Hepatocyte (in vitro differentiated cells): ENCODE data around the gene DAB1. TPM values are rescaled to one million over a fixed set of nuclear protein-coding genes. Genes with fewer than 3 reads are reported as not detected.
A peak's percentile ranks its signal among the peaks of the same experiment; 100 is the strongest.

Experiments
- DNase-seq: peaks from one replicate; pipeline ENCODE4 v3.0.0-alpha.2; 2016; ENCODE audit warnings: low spot score
- H2AFZ ChIP-seq: fragments of 200-600 bp; sonication (generic); 2 replicates; pipeline ENCODE4 v1.6.0; 2016; ENCODE audit warnings: antibody characterized with exemption, mild to moderate bottlenecking
- H3K27ac ChIP-seq: fragments of 200-600 bp; sonication (generic); 2 replicates; pipeline ENCODE4 v1.5.1; 2016; ENCODE audit warnings: mild to moderate bottlenecking
- H3K27me3 ChIP-seq: fragments of 200-600 bp; sonication (generic); 2 replicates; pipeline ENCODE4 v1.6.1; 2016
- H3K36me3 ChIP-seq: fragments of 200-600 bp; sonication (generic); replicated peaks from 2 replicates; pipeline ENCODE4 v1.5.1; 2016; ENCODE audit warnings: low read depth; ENCODE audit not compliant: insufficient read depth
- H3K4me1 ChIP-seq: fragments of 200-600 bp; sonication (generic); 2 replicates; pipeline ENCODE4 v1.5.1; 2016; ENCODE audit warnings: mild to moderate bottlenecking, moderate library complexity; ENCODE audit not compliant: insufficient read depth
- H3K4me2 ChIP-seq: fragments of 200-600 bp; sonication (generic); 2 replicates; pipeline ENCODE4 v1.6.0; 2016
- H3K4me3 ChIP-seq: fragments of 200-600 bp; sonication (generic); 2 replicates; pipeline ENCODE4 v1.5.1; 2016; ENCODE audit warnings: mild to moderate bottlenecking
- H3K79me2 ChIP-seq: fragments of 200-600 bp; sonication (generic); 2 replicates; pipeline ENCODE4 v1.6.0; 2017; ENCODE audit warnings: mild to moderate bottlenecking
- H3K9me2 ChIP-seq: fragments of 200-600 bp; sonication (generic); replicated peaks from 2 replicates; pipeline ENCODE4 v1.6.0; 2017; ENCODE audit warnings: mild to moderate bottlenecking; ENCODE audit not compliant: insufficient read depth
- H3K9me3 ChIP-seq: fragments of 200-600 bp; sonication (generic); 2 replicates; pipeline ENCODE4 v1.5.1; 2016; ENCODE audit warnings: low read depth, mild to moderate bottlenecking
- H4K20me1 ChIP-seq: fragments of 200-600 bp; sonication (generic); 2 replicates; pipeline ENCODE4 v1.6.0; 2016; ENCODE audit warnings: mild to moderate bottlenecking; ENCODE audit not compliant: insufficient read depth, poor library complexity, severe bottlenecking
- EZH2 ChIP-seq: fragments of 200-600 bp; sonication (generic); IDR thresholded peaks from 2 replicates; pipeline ENCODE4 v1.6.1; 2016; ENCODE audit warnings: antibody characterized with exemption, mild to moderate bottlenecking, borderline replicate concordance
- EZH2phosphoT487 ChIP-seq: fragments of 200-600 bp; sonication (generic); IDR thresholded peaks from one replicate; pipeline ENCODE4 v1.6.1; 2018; ENCODE audit warnings: antibody characterized with exemption, mild to moderate bottlenecking, low read depth, moderate library complexity; ENCODE audit not compliant: unreplicated experiment, severe bottlenecking
- WGBS: methylation state at CpG from one replicate; pipeline ENCODE4 v1.1.6; 2016; ENCODE audit warnings: low lambda C conversion rate; ENCODE audit errors: missing lambda C conversion rate; 5-methylcytosine and 5-hydroxymethylcytosine counted together
- polyA plus RNA-seq: library from polyadenylated mRNA; unstranded; fragments of >200 nt; fragmentation: Nextera tagmentation; extraction: Ambion mirVana; gene quantifications from 2 replicates; pipeline ENCODE4 v1.2.1, GENCODE V29; 2016
- total RNA-seq: library from RNA; depleted of rRNA; stranded (reverse); fragments of >200 nt; gene quantifications from 2 replicates; pipeline ENCODE4 v1.2.3, GENCODE V29; 2014
- TF ChIP-seq, protein P1 (sequence below): fragments of 200-600 bp; sonication (generic); IDR thresholded peaks from 2 replicates; pipeline ENCODE4 v1.5.1; 2016; ENCODE audit warnings: antibody characterized with exemption, mild to moderate bottlenecking; ENCODE audit not compliant: poor library complexity

The DAB1 gene
- total and polyA plus RNA-seq, 2 experiments from 2014 or later: 19.5 to 37.6 TPM

DNA sequence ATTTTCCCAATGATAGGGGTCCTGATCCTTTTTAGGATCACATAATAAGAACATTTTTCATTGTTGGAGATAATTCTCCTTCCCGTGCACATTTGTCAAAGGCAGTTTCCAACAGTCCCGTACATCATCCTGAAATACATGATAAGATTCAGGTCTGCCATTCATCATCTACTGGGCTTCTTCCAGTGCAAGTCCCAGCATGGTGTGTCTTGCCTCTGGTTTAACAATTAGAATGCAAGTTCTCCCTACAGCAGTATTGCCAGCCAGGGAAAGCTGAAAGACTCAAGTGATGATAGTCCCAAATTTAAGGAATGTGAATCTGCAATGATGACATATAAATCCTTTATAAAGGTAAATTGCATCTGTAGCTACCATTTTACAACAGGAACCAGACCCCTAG is 146.2 kb downstream of the DAB1 start:
- Histone ChIP-seq H3K4me2 (no peak overlapping the region), H3K9me3 (no peaks in the 10 kb centered on the region), H3K4me1 (peaks cover 28% of the 10 kb centered on the region), H3K36me3 (no peaks in the 10 kb centered on the region), H4K20me1 (no peaks in the 10 kb centered on the region), H2AFZ (no peak overlapping the region), H3K27ac (peak overlapping the region; percentile 83), H3K27me3 (no peaks in the 10 kb centered on the region), H3K79me2 (no peaks in the 10 kb centered on the region), H3K9me2 (no peaks in the 10 kb centered on the region), H3K4me3 (no peak overlapping the region)
- no peak for TF ChIP-seq EZH2
- TF ChIP-seq, protein P1, sequence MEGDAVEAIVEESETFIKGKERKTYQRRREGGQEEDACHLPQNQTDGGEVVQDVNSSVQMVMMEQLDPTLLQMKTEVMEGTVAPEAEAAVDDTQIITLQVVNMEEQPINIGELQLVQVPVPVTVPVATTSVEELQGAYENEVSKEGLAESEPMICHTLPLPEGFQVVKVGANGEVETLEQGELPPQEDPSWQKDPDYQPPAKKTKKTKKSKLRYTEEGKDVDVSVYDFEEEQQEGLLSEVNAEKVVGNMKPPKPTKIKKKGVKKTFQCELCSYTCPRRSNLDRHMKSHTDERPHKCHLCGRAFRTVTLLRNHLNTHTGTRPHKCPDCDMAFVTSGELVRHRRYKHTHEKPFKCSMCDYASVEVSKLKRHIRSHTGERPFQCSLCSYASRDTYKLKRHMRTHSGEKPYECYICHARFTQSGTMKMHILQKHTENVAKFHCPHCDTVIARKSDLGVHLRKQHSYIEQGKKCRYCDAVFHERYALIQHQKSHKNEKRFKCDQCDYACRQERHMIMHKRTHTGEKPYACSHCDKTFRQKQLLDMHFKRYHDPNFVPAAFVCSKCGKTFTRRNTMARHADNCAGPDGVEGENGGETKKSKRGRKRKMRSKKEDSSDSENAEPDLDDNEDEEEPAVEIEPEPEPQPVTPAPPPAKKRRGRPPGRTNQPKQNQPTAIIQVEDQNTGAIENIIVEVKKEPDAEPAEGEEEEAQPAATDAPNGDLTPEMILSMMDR: no peak
- TF ChIP-seq EZH2phosphoT487: no peak
- DNase-seq: no peak
- WGBS: 79% methylated on average over 2 of the region's 2 CpGs

DNA sequence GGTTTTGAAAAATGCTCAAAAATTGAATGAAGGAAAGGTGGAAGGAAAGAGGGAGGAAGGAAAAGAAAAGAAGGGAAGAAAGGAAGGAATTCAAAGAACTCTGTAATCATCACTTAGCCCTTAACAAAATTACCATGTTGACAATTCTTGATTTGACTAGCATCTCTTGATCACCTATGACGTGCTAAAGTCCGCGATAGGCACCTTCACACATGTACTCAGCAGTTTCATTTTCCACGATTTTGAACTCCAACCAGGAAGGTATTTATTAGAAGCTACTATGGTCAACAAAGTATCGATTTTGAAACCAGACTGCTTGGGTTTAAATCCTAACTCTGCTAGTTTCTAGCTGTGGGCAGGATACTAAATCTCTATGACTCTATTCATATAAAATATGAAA is 146.9 kb downstream of the DAB1 start:
- 73% methylated on average over 5 of the region's 5 CpGs for WGBS

GRCh38 chr1:57272601-57273000 is 151.3 kb downstream of the DAB1 start:
- no peak overlapping the region for H3K4me3 ChIP-seq
- no peaks in the 10 kb centered on the region for H3K9me3 ChIP-seq
- no peak overlapping the region for H2AFZ ChIP-seq
- no peaks in the 10 kb centered on the region for H3K36me3 ChIP-seq
- H4K20me1 ChIP-seq: no peaks in the 10 kb centered on the region
- H3K4me2 ChIP-seq: no peak overlapping the region
- no peaks in the 10 kb centered on the region for H3K4me1 ChIP-seq
- 89% methylated on average over 2 of the region's 2 CpGs for WGBS
- H3K9me2 ChIP-seq: no peaks in the 10 kb centered on the region
- H3K27ac ChIP-seq: no peak overlapping the region
- no peaks in the 10 kb centered on the region for H3K27me3 ChIP-seq
- TF ChIP-seq, protein P1: no peak
- TF ChIP-seq EZH2: no peak
- TF ChIP-seq EZH2phosphoT487: no peak
- no peak for DNase-seq
- no peaks in the 10 kb centered on the region for H3K79me2 ChIP-seq

More for the DNA sequence above, 146.9 kb downstream of the DAB1 start:
- H3K36me3 ChIP-seq: no peaks in the 10 kb centered on the region
- peaks cover 28% of the 10 kb centered on the region for H3K4me1 ChIP-seq
- no peak overlapping the region for H3K4me3 ChIP-seq
- H3K79me2 ChIP-seq: no peaks in the 10 kb centered on the region
- TF ChIP-seq EZH2 (no peak), EZH2phosphoT487 (no peak)
- TF ChIP-seq, protein P1: no peak
- no peaks in the 10 kb centered on the region for H3K9me2 ChIP-seq
- no peak overlapping the region for H2AFZ ChIP-seq
- H4K20me1 ChIP-seq: no peaks in the 10 kb centered on the region
- no peaks in the 10 kb centered on the region for H3K27me3 ChIP-seq
- no peak overlapping the region for H3K4me2 ChIP-seq
- peak; percentile 16 for DNase-seq
- peak overlapping the region; percentile 83 for H3K27ac ChIP-seq
- no peaks in the 10 kb centered on the region for H3K9me3 ChIP-seq

DNA sequence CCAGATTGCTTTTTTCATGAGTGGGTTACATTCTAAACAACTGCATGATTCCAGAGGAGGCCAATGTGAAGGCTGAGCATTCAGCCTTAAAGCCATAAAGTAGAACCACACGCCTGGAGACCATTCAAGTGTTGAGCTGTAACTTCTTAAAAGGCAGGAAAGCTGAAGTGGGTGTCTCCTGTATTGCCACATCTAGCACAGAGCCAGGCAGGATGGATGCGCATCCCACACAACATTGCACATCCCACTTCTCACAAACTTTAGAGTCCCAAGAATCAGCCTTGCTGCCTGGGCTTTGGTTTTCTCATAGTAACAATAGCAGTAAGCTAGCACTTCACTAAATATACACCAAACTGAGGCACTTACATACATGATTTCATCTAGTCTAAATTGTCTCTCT is 151.7 kb downstream of the DAB1 start:
- Histone ChIP-seq H3K4me3 (no peak overlapping the region), H3K9me3 (no peaks in the 10 kb centered on the region), H3K4me2 (no peak overlapping the region), H2AFZ (no peak overlapping the region), H3K9me2 (no peaks in the 10 kb centered on the region), H3K4me1 (no peaks in the 10 kb centered on the region), H3K36me3 (no peaks in the 10 kb centered on the region), H3K27ac (no peak overlapping the region), H4K20me1 (no peaks in the 10 kb centered on the region), H3K79me2 (no peaks in the 10 kb centered on the region), H3K27me3 (no peaks in the 10 kb centered on the region)
- 92% methylated on average over 2 of the region's 2 CpGs for WGBS
- no peak for DNase-seq
- no peak for TF ChIP-seq EZH2phosphoT487
- TF ChIP-seq EZH2: no peak
- TF ChIP-seq, protein P1: no peak
